Colonic mucosa (tissue), 4 donors: ENCODE data around the gene CDK8. TPM values are rescaled to one million over a fixed set of nuclear protein-coding genes. Genes with fewer than 3 reads are reported as not detected.
"Not testable (repeated sequence)": the region's sequence is repeated elsewhere in the genome, so short reads cannot be mapped to it uniquely, and the experiment has no call there.

Experiments used
- DNase-seq: peaks from one replicate; pipeline ENCODE4 v3.0.0-alpha.2; 2020
- H3K27ac ChIP-seq: fragments of 200-600 bp; one replicate; pipeline ENCODE4 v1.8.0; 2021
- H3K27me3 ChIP-seq: fragments of 200-600 bp; one replicate; pipeline ENCODE4 v1.8.0; 2021
- H3K36me3 ChIP-seq: fragments of 200-600 bp; one replicate; pipeline ENCODE4 v1.8.0; 2021
- H3K4me1 ChIP-seq: fragments of 200-600 bp; one replicate; pipeline ENCODE4 v1.8.0; 2021; ENCODE audit warnings: mild to moderate bottlenecking
- H3K4me3 ChIP-seq: fragments of 200-600 bp; one replicate; pipeline ENCODE4 v1.8.0; 2021
- H3K9ac ChIP-seq, 2 donors: one replicate each; pipeline ENCODE4 v1.7.0; 2013; ENCODE audit warnings: control low read depth in 2 of 2, low read depth in 2 of 2, low read length in 2 of 2
- H3K9me3 ChIP-seq: fragments of 200-600 bp; one replicate; pipeline ENCODE4 v1.8.0; 2021
- intact Hi-C: fragments of 100-400 bp; cut with DNase I; formaldehyde crosslinking; loops from one replicate; pipeline ENCODE4 v1.14.1; 2022
- total RNA-seq, 2 donors: library from RNA; stranded (reverse); fragmentation: NEBNext Ultra II Directional in 1 of 2; extraction: Animal tissue kit (Norgen Biotek cat#: 25700) in 1 of 2; gene quantifications; one replicate each; pipeline ENCODE4 v1.2.1, GENCODE V29; 2021
- TF ChIP-seq, protein P1 (sequence below): fragments of 200-600 bp; IDR thresholded peaks from one replicate; pipeline ENCODE4 v1.8.0; 2022; ENCODE audit warnings: antibody characterized with exemption, mild to moderate bottlenecking
- donor health status: healthy.
- donor health status: DM: no; HTN: no; CAD: no.
- donor health status: DM: no; HTN: no; CAD: no.

CDK8 gene
- total RNA-seq, 2 donors from 2014 or later, result 22.7 to 31.8 TPM

DNA sequence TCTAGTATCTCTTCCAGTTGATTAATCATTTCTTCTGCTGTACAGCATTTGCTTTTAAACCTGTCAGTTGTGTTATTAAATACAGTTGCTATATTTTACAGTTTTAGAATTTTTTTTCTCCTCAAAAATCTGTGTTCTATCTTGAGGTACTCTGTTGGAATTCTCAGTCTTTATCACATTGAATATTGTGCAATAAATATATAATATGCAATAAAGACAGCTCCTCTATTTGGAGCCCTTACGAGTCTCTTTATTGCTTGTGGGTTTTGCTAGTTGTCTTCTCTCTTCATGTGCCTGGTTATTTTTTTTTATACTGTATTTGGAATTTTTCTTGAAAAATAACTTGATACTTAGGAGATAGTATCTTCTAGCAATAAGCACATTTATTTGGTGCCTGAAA is 51.7 kb downstream of the CDK8 start:
- TF ChIP-seq, protein P1, sequence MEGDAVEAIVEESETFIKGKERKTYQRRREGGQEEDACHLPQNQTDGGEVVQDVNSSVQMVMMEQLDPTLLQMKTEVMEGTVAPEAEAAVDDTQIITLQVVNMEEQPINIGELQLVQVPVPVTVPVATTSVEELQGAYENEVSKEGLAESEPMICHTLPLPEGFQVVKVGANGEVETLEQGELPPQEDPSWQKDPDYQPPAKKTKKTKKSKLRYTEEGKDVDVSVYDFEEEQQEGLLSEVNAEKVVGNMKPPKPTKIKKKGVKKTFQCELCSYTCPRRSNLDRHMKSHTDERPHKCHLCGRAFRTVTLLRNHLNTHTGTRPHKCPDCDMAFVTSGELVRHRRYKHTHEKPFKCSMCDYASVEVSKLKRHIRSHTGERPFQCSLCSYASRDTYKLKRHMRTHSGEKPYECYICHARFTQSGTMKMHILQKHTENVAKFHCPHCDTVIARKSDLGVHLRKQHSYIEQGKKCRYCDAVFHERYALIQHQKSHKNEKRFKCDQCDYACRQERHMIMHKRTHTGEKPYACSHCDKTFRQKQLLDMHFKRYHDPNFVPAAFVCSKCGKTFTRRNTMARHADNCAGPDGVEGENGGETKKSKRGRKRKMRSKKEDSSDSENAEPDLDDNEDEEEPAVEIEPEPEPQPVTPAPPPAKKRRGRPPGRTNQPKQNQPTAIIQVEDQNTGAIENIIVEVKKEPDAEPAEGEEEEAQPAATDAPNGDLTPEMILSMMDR, result no peak
- Histone ChIP-seq H3K4me1 (no peaks in the 10 kb centered on the region), H3K9ac (no peak overlapping the region), H3K27ac (no peak overlapping the region), H3K4me3 (no peak overlapping the region), H3K9me3 (no peaks in the 10 kb centered on the region), H3K36me3 (no peaks in the 10 kb centered on the region), H3K27me3 (no peaks in the 10 kb centered on the region)
- no peak for DNase-seq
- intact Hi-C loops, result no loop called here

DNA sequence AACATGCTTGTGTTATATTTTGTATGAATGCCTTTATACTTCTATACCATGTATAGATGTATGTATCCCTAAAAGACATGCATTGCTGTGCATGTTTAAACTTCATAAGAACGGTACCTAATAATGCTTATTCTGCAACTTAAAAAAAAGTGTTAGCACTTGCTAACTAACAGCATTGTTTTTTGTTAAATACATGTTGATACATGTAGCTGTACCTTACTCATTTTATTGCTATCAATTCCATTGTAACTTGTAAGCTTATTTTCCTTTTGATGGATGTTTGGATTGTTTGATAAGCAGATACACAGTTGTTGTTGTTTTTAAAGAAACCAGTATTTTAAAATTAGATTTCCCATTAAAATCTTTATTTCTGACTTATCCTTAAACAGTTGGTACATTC is 53.8 kb downstream of the CDK8 start:
- Histone ChIP-seq H3K27ac (no peak overlapping the region), H3K4me1 (no peaks in the 10 kb centered on the region), H3K9me3 (no peaks in the 10 kb centered on the region), H3K36me3 (no peaks in the 10 kb centered on the region), H3K4me3 (no peak overlapping the region), H3K27me3 (no peaks in the 10 kb centered on the region), H3K9ac (no peak overlapping the region)
- DNase-seq, result no peak
- TF ChIP-seq, protein P1, result no peak
- intact Hi-C loops, result no loop called here

DNA sequence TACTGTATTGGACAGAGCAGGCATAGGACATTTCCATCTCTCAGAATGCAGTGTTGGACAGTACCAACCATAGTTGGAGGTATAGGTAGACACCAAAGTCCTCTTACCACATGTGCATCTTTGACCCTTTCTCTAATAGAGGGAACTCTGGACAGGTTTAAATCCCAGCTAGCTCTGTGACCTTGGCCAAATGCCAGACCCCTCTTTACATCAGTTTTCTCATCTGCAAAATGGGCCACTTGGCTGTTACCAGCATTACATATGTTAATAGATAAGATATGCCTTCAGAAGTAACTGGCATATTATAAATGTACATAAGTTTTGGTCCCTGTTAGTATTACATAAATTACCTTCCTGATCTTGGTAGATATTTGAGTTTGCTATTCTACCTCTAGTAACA is 54.3 kb downstream of the CDK8 start:
- Histone ChIP-seq H3K27ac (no peak overlapping the region), H3K4me1 (no peaks in the 10 kb centered on the region), H3K9me3 (no peaks in the 10 kb centered on the region), H3K27me3 (no peaks in the 10 kb centered on the region), H3K9ac (no peak overlapping the region), H3K4me3 (no peak overlapping the region), H3K36me3 (no peaks in the 10 kb centered on the region)
- DNase-seq, result no peak
- intact Hi-C loops, result no loop called here
- TF ChIP-seq, protein P1, result no peak

DNA sequence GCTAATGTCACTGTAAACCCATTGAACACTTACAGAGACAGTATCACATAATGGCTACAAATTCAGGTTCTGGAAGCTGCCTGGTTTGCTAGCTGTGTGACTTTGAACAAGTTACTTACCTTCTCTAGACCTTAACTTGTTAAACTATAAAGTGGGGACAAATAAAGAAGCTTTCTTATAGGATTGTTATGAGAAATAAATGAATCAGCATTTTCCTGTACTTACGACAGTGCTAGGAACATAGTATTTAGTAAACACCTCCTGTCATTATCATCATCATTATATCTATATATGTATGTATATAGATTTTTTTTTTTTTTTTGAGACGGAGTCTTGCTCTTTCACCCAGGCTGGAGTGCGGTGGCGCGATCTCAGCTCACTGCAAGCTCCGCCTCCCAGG is 54.9 kb downstream of the CDK8 start:
- Histone ChIP-seq H3K4me1 (no peaks in the 10 kb centered on the region), H3K27me3 (no peaks in the 10 kb centered on the region), H3K27ac (no peak overlapping the region), H3K4me3 (no peak overlapping the region), H3K36me3 (no peaks in the 10 kb centered on the region), H3K9ac (no peak overlapping the region), H3K9me3 (no peaks in the 10 kb centered on the region)
- intact Hi-C loops, result no loop called here
- DNase-seq, result no peak
- TF ChIP-seq, protein P1, result no peak

DNA sequence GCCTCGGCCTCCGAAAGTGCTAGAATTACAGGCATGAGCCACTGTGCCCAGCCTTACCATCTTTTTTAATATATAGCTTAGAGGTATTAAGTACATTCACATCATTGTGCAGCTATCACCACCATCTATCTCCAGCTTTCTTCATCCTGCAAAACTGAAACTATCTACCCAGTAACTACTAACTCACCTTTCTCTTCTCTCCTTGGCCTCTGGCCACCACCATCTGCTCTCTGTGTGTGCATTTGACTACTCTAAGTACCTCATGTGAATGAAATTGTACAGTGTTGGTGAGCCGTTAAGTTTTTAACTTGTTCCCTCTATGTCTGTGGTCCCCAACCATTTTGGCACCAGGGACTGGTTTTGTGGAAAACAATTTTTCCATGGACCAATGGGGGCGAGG is 56.1 kb downstream of the CDK8 start:
- no peaks in the 10 kb centered on the region for H3K4me1 ChIP-seq
- H3K27ac ChIP-seq, result no peak overlapping the region
- H3K27me3 ChIP-seq, result no peaks in the 10 kb centered on the region
- H3K36me3 ChIP-seq, result no peaks in the 10 kb centered on the region
- no peaks in the 10 kb centered on the region for H3K9me3 ChIP-seq
- TF ChIP-seq, protein P1, result no peak
- DNase-seq, result no peak
- H3K4me3 ChIP-seq, result no peak overlapping the region
- intact Hi-C loops, result no loop called here
- H3K9ac ChIP-seq, result no peak overlapping the region

DNA sequence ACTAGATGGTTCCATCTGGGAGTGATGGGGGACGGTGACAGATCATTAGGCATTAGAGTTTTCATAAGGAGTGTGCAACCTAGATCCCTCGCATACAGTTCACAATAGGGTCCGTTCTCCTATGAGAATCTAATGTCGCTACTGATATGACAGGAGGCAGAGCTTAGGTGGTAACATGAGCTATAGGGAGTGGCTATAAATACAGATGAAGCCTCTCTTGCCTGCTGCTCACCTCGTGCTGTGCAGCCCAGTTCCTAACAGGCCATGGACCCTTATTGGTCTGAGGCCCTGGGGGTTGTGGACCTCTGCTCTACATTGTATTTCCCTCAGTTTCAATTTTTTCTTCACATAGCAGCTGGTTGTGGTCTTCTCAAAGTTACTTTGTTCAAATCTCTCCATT is 56.5 kb downstream of the CDK8 start:
- Histone ChIP-seq H3K4me3 (no peak overlapping the region), H3K9me3 (no peaks in the 10 kb centered on the region), H3K9ac (no peak overlapping the region), H3K4me1 (no peaks in the 10 kb centered on the region), H3K27ac (no peak overlapping the region), H3K36me3 (no peaks in the 10 kb centered on the region), H3K27me3 (no peaks in the 10 kb centered on the region)
- TF ChIP-seq, protein P1, result no peak
- no peak for DNase-seq
- intact Hi-C loops, result no loop called here

DNA sequence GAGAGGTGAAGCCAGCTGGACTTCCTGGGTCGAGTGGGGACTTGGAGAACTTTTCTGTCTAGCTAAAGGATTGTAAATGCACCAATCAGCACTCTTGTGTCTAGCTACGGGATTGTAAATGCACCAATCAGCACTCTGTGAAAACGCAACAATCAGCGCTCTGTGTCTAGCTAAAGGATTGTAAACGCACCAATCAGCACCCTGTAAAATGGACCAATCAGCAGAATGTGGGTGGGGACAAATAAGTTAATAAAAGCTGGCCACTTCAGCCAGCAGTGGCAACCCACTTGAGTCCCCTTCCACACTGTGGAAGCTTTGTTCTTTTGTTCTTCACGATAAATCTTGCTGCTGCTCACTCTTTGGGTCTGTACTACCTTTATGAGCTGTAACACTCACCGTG is 58.1 kb downstream of the CDK8 start:
- intact Hi-C loops, H3K4me1 ChIP-seq, H3K36me3 ChIP-seq, DNase-seq, H3K27ac ChIP-seq, H3K9ac ChIP-seq, H3K4me3 ChIP-seq, H3K27me3 ChIP-seq, H3K9me3 ChIP-seq: not testable (repeated sequence)

DNA sequence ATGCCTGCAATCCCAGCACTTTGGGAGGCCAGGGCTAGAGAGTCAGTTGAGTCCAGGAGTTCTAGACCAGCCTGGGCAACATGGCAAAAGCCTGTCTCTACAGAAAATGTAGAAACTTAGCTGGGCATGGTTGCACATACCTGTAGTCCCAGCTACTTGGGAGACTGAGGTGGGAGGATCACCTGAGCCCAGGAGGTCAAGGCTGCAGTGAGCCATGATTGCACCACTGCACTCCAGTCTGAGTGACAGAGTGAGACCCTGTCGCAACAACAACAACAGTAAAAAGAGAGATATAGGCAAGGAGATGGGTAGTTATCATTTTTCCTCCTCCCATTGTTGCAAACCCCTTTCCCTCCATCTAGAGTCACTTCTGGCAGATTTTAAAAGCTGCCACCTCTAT is 62.2 kb downstream of the CDK8 start:
- H3K9me3 ChIP-seq, H3K9ac ChIP-seq, H3K4me1 ChIP-seq, H3K36me3 ChIP-seq, H3K27ac ChIP-seq, DNase-seq, intact Hi-C loops, H3K4me3 ChIP-seq, H3K27me3 ChIP-seq: not testable (repeated sequence)
